IPS-18a (cell line): Measurements from ENCODE around the gene LIPH.
"Not testable (repeated sequence)": the region's sequence is repeated elsewhere in the genome, so short reads cannot be mapped to it uniquely, and the experiment has no call there.

Experiments used
- H3K27ac ChIP-seq: one replicate; pipeline ENCODE4 v1.5.1; 2013; ENCODE audit warnings: low read length
- H3K27me3 ChIP-seq: one replicate; pipeline ENCODE4 v1.6.1; 2013; ENCODE audit warnings: mild to moderate bottlenecking, low read length; ENCODE audit not compliant: control insufficient read depth, insufficient read depth
- H3K36me3 ChIP-seq: one replicate; pipeline ENCODE4 v1.6.1; 2013; ENCODE audit warnings: low read depth, low read length; ENCODE audit not compliant: control insufficient read depth
- H3K4me1 ChIP-seq: one replicate; pipeline ENCODE4 v1.6.1; 2013; ENCODE audit warnings: low read depth, low read length; ENCODE audit not compliant: control insufficient read depth
- H3K4me3 ChIP-seq: one replicate; pipeline ENCODE4 v1.5.1; 2013; ENCODE audit warnings: low read length
- H3K9ac ChIP-seq: one replicate; pipeline ENCODE4 v1.6.1; 2013; ENCODE audit warnings: mild to moderate bottlenecking, low read length, moderate library complexity
- H3K9me3 ChIP-seq: one replicate; pipeline ENCODE4 v1.6.1; 2013; ENCODE audit warnings: low read depth, low read length; ENCODE audit not compliant: control insufficient read depth

LIPH gene

DNA sequence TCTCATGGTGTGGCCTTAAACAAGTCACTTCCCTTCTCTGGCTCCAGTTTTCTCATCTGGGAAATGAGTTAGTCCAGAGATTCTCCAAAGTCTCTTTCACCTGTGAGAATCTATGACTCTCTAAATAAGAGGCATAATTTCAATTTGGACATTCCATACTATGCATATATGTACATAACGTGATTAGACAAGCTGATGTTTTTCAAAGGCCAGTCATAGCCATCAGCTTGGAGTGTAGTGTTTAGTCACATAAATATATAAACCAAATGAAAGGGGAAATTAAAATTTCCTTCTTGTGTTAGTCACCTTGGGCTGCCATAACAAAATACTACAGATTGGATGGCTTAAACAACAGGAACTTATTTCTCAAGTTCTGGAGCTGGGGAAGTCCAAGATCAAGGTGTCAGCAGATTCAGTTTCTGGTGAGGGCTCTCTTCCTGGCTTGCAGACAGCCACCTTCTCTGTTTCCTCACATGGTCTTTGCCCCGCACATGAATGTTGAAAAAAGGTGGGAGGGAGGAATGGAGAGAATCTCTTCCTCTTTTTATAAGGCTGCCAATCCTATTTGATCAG lies 72.9 kb downstream of the LIPH start:
- H3K27me3 ChIP-seq: no peaks in the 10 kb centered on the region
- no peaks in the 10 kb centered on the region for H3K4me1 ChIP-seq
- H3K9me3 ChIP-seq: no peaks in the 10 kb centered on the region
- H3K9ac ChIP-seq: no peak overlapping the region
- no peak overlapping the region for H3K27ac ChIP-seq
- H3K4me3 ChIP-seq: no peak overlapping the region
- no peaks in the 10 kb centered on the region for H3K36me3 ChIP-seq

- H3K27me3 ChIP-seq: no peaks in the 10 kb centered on the region
- H3K36me3 ChIP-seq: no peaks in the 10 kb centered on the region
- H3K9me3 ChIP-seq: no peaks in the 10 kb centered on the region
- no peak overlapping the region for H3K9ac ChIP-seq
- no peaks in the 10 kb centered on the region for H3K4me1 ChIP-seq
- no peak overlapping the region for H3K27ac ChIP-seq
- no peak overlapping the region for H3K4me3 ChIP-seq
These were observed 75.1 kb downstream of the LIPH start for GRCh38 chr3:185477316-185477715.

GRCh38 chr3:185474922-185475321 lies 77.5 kb downstream of the LIPH start:
- H3K4me1 ChIP-seq, H3K9me3 ChIP-seq, H3K36me3 ChIP-seq, H3K27ac ChIP-seq, H3K9ac ChIP-seq, H3K27me3 ChIP-seq, H3K4me3 ChIP-seq: not testable (repeated sequence)

DNA sequence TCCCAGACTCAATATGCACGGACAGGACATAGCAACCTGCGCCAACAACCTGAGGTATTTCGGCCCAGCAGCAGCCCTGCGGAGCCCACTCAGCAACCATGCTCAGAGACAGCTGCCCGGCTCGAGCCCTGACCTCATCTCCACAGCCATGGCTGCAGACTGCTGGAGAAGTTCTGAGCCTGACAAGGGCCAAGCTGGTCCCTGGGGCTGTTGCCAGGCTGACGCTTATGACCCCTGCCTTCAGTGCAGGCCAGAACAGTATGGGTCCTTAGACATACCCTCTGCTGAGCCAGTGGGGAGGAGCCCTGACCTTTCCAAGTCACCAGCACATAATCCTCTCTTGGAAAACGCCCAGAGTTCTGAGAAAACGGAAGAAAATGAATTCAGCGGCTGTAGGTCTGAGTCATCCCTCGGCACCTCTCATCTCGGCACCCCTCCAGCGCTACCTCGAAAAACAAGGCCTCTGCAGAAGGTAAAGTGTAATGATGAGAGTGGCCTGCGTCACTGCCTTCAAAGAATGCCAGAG lies 79.0 kb downstream of the LIPH start:
- H3K27ac ChIP-seq: no peak overlapping the region
- H3K9ac ChIP-seq: no peak overlapping the region
- peaks cover 4% of the 10 kb centered on the region for H3K4me1 ChIP-seq
- no peaks in the 10 kb centered on the region for H3K36me3 ChIP-seq
- no peak overlapping the region for H3K4me3 ChIP-seq
- no peaks in the 10 kb centered on the region for H3K27me3 ChIP-seq
- no peaks in the 10 kb centered on the region for H3K9me3 ChIP-seq

GRCh38 chr3:185470323-185470722 lies 82.1 kb downstream of the LIPH start:
- Histone ChIP-seq H3K4me3 (no peak overlapping the region), H3K9ac (no peak overlapping the region), H3K4me1 (peaks cover 4% of the 10 kb centered on the region), H3K36me3 (no peaks in the 10 kb centered on the region), H3K9me3 (no peaks in the 10 kb centered on the region), H3K27ac (no peak overlapping the region), H3K27me3 (no peaks in the 10 kb centered on the region)

DNA sequence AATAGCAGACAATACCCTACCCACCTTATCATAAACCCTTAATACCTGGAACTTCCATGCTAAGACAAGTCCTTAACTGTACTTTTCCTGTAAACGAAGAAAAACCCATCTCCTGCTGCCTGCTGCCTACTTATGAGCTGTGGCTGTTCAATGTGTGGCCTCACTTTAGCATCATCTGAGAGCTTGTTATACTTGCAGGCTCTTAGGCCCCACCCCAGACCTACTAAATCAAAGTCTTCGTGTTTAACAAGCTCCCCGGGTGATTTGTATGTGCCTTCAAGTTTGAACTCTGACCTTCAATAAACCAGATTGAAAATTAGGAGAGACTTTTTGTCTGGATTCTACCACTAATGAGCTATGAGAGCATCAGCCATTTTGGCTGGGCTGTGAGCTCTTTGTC lies 82.8 kb downstream of the LIPH start:
- H3K9me3 ChIP-seq: no peaks in the 10 kb centered on the region
- no peaks in the 10 kb centered on the region for H3K36me3 ChIP-seq
- no peaks in the 10 kb centered on the region for H3K27me3 ChIP-seq
- no peak overlapping the region for H3K27ac ChIP-seq
- H3K4me3 ChIP-seq: no peak overlapping the region
- no peak overlapping the region for H3K9ac ChIP-seq
- peaks cover 4% of the 10 kb centered on the region for H3K4me1 ChIP-seq

DNA sequence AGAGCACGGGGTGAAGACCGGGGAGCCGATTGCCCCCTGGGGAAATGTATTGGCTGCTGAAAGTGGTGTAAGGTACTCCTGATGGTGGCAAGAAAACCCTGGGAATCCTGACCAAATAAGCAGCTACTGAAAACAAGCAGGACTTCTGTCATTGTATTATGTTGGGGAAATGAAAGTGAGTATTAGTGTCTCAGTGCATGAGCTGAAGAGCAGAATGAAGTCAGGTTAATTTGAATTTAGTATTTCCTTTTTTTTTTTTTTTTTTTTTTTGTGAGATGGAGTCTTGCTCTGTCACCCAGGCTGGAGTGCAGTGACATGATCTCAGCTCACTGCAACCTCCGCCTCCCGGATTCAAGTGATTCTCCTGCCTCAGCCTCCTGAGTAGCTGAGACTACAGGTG lies 86.3 kb downstream of the LIPH start:
- H3K36me3 ChIP-seq, H3K9ac ChIP-seq, H3K9me3 ChIP-seq, H3K27ac ChIP-seq, H3K27me3 ChIP-seq, H3K4me1 ChIP-seq, H3K4me3 ChIP-seq: not testable (repeated sequence)

DNA sequence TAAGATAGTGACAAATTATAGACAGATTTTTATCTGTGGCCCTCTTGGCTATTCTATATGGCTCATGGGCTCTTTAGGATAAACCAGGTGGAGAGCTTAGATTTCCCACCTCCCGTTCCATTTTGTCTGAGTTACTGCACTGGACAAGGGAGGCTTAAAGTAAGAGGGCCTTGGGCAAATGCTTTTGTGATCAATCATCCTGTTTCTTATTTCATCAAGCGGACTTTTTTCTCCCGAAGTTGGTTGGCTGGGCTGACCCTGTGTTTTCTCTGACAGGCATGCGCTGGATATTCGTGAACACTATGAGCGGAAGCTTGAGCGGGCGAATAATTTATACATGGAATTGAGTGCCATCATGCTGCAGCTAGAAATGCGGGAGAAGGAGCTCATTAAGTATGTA lies 86.9 kb downstream of the LIPH start:
- Histone ChIP-seq H3K9ac (no peak overlapping the region), H3K27me3 (no peaks in the 10 kb centered on the region), H3K9me3 (no peaks in the 10 kb centered on the region), H3K4me1 (peaks cover 4% of the 10 kb centered on the region), H3K4me3 (no peak overlapping the region), H3K36me3 (no peaks in the 10 kb centered on the region), H3K27ac (no peak overlapping the region)

DNA sequence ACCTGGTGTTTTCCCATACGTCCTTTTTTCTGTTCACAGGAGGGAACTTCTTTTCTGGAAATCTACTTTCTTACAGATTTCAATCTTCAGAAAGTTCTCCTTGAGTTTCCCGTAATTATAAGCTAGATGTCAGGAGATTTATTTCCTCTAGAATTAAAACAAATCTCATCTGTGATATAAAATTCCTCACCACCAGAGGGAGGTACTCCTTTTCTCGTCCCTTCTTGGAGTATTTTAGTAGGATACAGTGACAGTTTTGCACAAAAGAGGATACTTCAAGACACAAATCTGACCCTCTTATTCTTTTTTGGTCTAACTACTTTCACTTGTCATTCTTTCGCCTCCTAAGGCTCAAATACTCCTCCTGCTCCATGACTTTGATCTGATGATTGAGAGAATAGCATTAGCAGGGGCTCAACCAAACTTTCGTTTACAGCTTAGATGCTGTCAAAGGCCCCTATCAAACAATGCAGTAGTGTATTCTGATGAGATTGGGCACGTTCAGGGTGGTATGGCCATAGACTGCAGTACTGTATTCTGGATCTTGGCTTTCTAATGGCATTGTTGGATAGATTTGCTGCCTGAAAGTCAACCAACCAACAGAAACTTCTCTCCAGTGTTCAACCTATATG lies 91.6 kb downstream of the LIPH start:
- no peaks in the 10 kb centered on the region for H3K4me1 ChIP-seq
- no peaks in the 10 kb centered on the region for H3K27me3 ChIP-seq
- H3K9me3 ChIP-seq: no peaks in the 10 kb centered on the region
- H3K36me3 ChIP-seq: no peaks in the 10 kb centered on the region
- no peak overlapping the region for H3K27ac ChIP-seq
- no peak overlapping the region for H3K9ac ChIP-seq
- no peak overlapping the region for H3K4me3 ChIP-seq

DNA sequence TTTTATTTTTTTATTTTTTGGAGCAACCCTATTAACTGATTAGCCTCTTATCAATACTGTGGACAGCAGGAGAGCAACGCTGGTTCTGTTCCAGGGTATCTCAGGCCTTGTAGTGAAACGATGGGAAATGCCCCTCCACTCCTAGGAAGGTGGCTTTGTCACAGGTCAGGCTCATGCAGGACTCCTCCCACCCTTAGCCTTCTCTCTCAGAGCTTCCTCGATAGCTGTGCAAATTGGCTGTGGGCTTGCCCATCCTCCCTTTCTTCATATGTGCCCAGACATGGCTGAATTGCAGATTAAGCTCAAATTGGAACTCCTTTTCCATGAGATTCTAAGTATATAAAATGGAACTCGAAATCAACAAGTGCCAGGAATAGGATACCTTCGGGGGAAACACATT lies 92.1 kb downstream of the LIPH start:
- Histone ChIP-seq H3K27ac (no peak overlapping the region), H3K27me3 (no peaks in the 10 kb centered on the region), H3K9ac (no peak overlapping the region), H3K36me3 (no peaks in the 10 kb centered on the region), H3K9me3 (no peaks in the 10 kb centered on the region), H3K4me1 (no peaks in the 10 kb centered on the region), H3K4me3 (no peak overlapping the region)

DNA sequence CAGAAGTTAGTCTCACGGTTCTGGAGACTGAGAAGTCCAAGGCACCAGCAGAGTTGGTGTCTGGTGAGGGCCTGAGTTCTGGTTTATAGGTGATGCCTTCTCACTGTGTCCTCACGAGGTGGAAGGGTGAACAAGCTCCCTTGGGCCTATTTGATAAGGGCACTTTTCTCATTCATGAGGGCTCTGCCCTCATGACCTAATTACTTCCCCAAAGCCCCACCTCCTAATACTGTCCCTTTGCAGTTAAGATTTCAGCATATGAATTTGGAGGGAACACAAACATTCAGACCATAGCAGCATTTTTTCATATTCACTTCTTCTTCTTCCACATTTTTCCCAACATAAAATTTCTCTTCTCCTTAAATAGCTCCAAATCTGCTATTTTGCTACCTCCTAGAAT lies 95.0 kb downstream of the LIPH start:
- no peaks in the 10 kb centered on the region for H3K36me3 ChIP-seq
- H3K27me3 ChIP-seq: no peaks in the 10 kb centered on the region
- no peaks in the 10 kb centered on the region for H3K4me1 ChIP-seq
- H3K4me3 ChIP-seq: no peak overlapping the region
- no peaks in the 10 kb centered on the region for H3K9me3 ChIP-seq
- no peak overlapping the region for H3K9ac ChIP-seq
- H3K27ac ChIP-seq: no peak overlapping the region
